K562 (cell line): Measurements from ENCODE around the gene SCAMP2. TPM values are rescaled to one million over a fixed set of nuclear protein-coding genes. Genes with fewer than 3 reads are reported as not detected.

Experiments used
- ATF1 ChIP-seq, 2 experiments: fragments of 450-650 bp in 1 of 2; IDR thresholded peaks; 2 replicates each; pipeline ENCODE4 v1.6.1; 2016; ENCODE audit warnings: missing compliant biosample characterization in 1 of 2, missing genetic modification characterization in 1 of 2
- GABPA ChIP-seq: fragments of 200-800 bp; sonication (Bioruptor generic); conservative IDR thresholded peaks from 2 replicates; pipeline ENCODE4 v1.6.1; 2016; ENCODE audit warnings: low read depth, missing genetic modification characterization, missing compliant biosample characterization
- HDAC1 ChIP-seq, 2 experiments: fragments of 450-650 bp; IDR thresholded peaks; 2 replicates each; pipeline ENCODE4 v1.6.1; 2016 to 2017; ENCODE audit warnings: inconsistent platforms in 1 of 2, mild to moderate bottlenecking in 1 of 2, moderate library complexity in 1 of 2
- PHTF2 ChIP-seq: fragments of 250-450 bp; sonication (Bioruptor Pico); IDR thresholded peaks from 2 replicates; pipeline ENCODE4 v1.5.0; 2021; ENCODE audit warnings: mild to moderate bottlenecking
- PRMT5 ChIP-seq: sonication (generic); formaldehyde crosslinking; IDR thresholded peaks from 2 replicates; pipeline ENCODE4 v1.5.0; 2020; ENCODE audit warnings: missing genetic modification reagents
- SMAD1 ChIP-seq: fragments of 150-350 bp; IDR thresholded peaks from 2 replicates; pipeline ENCODE4 v1.6.1; 2014; ENCODE audit warnings: low read length, low read depth; ENCODE audit not compliant: partially characterized antibody
- TCF7 ChIP-seq: sonication (generic); IDR thresholded peaks from 2 replicates; pipeline ENCODE4 v1.6.1; 2016; ENCODE audit warnings: antibody characterized with exemption, borderline replicate concordance
- ZNF143 ChIP-seq: sonication (generic); formaldehyde crosslinking; IDR thresholded peaks from 2 replicates; pipeline ENCODE4 v1.9.0; 2022; ENCODE audit warnings: mild to moderate bottlenecking, missing genetic modification reagents
- ZNF239 ChIP-seq: fragments of 250-450 bp; sonication (Bioruptor Pico); IDR thresholded peaks from 2 replicates; pipeline ENCODE4 v1.4.0; 2020; ENCODE audit warnings: mild to moderate bottlenecking
- ZNF589 ChIP-seq: fragments of 200-800 bp; sonication (Bioruptor generic); IDR thresholded peaks from 2 replicates; pipeline ENCODE4 v1.6.1; 2016; ENCODE audit warnings: low read depth, missing genetic modification characterization, missing compliant biosample characterization
- polyA plus RNA-seq, 8 experiments: library from polyadenylated mRNA; depleted of rRNA in 4 of 8; stranded (reverse) in 5 of 8; unstranded in 3 of 8; fragments of >200 nt; fragmentation: Nextera tagmentation in 2 of 8; fragmentation: Illumina TruSeq in 1 of 8; extraction: Ambion mirVana in 2 of 8; extraction: Trizol in 1 of 8; gene quantifications; 2 replicates each; pipeline versions ENCODE4 v1.2.1 to v1.2.3, GENCODE V29; 2011 to 2014; ENCODE audit warnings: inconsistent platforms in 1 of 8, missing spikeins in 1 of 8
- total RNA-seq, 7 experiments: library from RNA; depleted of rRNA in 6 of 7; stranded (reverse); fragments of >200 nt in 6 of 7; fragmentation: Illumina TruSeq in 2 of 7; extraction: Trizol in 2 of 7; gene quantifications; 2 replicates each; pipeline versions ENCODE4 v1.2.1 to v1.2.3, GENCODE V29; 2011 to 2021; ENCODE audit warnings: low replicate concordance in 1 of 7
- TF ChIP-seq, protein P1 (sequence below): fragments of 250-450 bp; sonication (Bioruptor Pico); IDR thresholded peaks from 2 replicates; pipeline ENCODE4 v1.4.0; 2020; ENCODE audit warnings: mild to moderate bottlenecking
- TF ChIP-seq, protein P2 (sequence below): sonication (generic); formaldehyde crosslinking; IDR thresholded peaks from 2 replicates; pipeline ENCODE4 v1.8.0; 2022; ENCODE audit warnings: missing genetic modification reagents, mild to moderate bottlenecking, moderate library complexity, borderline replicate concordance
- TF ChIP-seq, protein P3 (sequence below): sonication (generic); formaldehyde crosslinking; IDR thresholded peaks from 2 replicates; pipeline ENCODE4 v1.4.0; 2020; ENCODE audit warnings: mild to moderate bottlenecking, missing genetic modification reagents
- TF ChIP-seq, protein P4 (sequence below): sonication (generic); formaldehyde crosslinking; IDR thresholded peaks from 2 replicates; pipeline ENCODE4 v1.8.1; 2022; ENCODE audit warnings: missing genetic modification reagents
- TF ChIP-seq, protein P5 (sequence below): fragments of 450-650 bp; IDR thresholded peaks from 2 replicates; pipeline ENCODE4 v1.6.1; 2016; ENCODE audit warnings: antibody characterized with exemption
- TF ChIP-seq, protein P6 (sequence below): sonication (generic); formaldehyde crosslinking; IDR thresholded peaks from 2 replicates; pipeline ENCODE4 v1.8.0; 2022; ENCODE audit warnings: missing genetic modification reagents, mild to moderate bottlenecking, borderline replicate concordance

SCAMP2 gene
- total and polyA plus RNA-seq, 9 of the 15 experiments (the other 6 are each of a cell fraction or from before 2014, with no cell fraction given): 5.9 to 61.1 (median 20.1) TPM

DNA sequence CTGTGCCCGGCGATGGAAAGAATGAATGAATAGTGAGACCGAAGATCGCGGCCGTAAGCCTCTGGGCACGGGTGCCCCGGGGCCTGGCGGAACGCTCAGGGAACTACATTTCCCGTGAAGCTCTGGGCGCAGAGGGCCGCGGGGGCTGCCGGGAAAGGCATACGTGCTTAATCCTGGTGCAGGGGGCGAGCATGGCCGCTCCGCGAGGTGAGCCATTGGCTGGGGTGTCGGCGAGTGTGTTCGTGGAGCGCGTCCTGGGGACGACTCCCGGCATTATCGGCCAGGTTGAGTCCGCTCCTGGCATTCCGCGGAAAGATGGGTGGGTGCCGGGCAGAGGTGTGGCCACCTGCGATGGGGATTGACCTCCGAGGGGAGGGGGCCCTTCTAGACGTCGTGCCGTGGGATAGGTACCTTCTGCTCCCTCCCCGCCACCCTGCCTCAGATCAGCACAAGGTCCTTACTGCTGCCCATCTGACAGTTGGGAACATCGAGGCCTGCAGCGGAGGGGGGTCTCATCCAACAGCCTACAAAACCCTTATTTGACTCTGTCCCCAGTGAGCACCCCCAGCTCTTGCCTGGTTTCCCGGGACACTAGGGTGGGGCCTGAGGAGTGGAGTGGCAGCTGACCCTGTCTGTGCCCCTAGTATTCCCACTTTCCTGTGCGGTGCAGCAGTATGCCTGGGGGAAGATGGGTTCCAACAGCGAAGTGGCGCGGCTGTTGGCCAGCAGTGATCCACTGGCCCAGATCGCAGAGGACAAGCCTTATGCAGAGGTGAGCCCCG is 16.9 kb upstream of the SCAMP2 start, which contains the start of gene MPI (continued):
- TF ChIP-seq, protein P1, sequence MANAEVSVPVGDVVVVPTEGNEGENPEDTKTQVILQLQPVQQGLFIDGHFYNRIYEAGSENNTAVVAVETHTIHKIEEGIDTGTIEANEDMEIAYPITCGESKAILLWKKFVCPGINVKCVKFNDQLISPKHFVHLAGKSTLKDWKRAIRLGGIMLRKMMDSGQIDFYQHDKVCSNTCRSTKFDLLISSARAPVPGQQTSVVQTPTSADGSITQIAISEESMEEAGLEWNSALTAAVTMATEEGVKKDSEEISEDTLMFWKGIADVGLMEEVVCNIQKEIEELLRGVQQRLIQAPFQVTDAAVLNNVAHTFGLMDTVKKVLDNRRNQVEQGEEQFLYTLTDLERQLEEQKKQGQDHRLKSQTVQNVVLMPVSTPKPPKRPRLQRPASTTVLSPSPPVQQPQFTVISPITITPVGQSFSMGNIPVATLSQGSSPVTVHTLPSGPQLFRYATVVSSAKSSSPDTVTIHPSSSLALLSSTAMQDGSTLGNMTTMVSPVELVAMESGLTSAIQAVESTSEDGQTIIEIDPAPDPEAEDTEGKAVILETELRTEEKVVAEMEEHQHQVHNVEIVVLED (CRISPR knock-in tag): peak; percentile 57
- TF ChIP-seq, protein P2, sequence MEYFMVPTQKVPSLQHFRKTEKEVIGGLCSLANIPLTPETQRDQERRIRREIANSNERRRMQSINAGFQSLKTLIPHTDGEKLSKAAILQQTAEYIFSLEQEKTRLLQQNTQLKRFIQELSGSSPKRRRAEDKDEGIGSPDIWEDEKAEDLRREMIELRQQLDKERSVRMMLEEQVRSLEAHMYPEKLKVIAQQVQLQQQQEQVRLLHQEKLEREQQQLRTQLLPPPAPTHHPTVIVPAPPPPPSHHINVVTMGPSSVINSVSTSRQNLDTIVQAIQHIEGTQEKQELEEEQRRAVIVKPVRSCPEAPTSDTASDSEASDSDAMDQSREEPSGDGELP (CRISPR knock-in tag): peak; percentile 46; the same call in 1 of the 2 replicates
- TF ChIP-seq, protein P3, sequence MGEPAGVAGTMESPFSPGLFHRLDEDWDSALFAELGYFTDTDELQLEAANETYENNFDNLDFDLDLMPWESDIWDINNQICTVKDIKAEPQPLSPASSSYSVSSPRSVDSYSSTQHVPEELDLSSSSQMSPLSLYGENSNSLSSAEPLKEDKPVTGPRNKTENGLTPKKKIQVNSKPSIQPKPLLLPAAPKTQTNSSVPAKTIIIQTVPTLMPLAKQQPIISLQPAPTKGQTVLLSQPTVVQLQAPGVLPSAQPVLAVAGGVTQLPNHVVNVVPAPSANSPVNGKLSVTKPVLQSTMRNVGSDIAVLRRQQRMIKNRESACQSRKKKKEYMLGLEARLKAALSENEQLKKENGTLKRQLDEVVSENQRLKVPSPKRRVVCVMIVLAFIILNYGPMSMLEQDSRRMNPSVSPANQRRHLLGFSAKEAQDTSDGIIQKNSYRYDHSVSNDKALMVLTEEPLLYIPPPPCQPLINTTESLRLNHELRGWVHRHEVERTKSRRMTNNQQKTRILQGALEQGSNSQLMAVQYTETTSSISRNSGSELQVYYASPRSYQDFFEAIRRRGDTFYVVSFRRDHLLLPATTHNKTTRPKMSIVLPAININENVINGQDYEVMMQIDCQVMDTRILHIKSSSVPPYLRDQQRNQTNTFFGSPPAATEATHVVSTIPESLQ (CRISPR knock-in tag): 0 out of 2 replicates have a peak, but pooled peaks have one; percentile 7
- TF ChIP-seq PRMT5 (CRISPR knock-in tag) (no peak), ZNF143 (CRISPR knock-in tag) (peak; percentile 99), ZNF239 (CRISPR knock-in tag) (no peak), TCF7 (peak; percentile 21; the same call in 1 of the 2 replicates), ATF1 (CRISPR knock-in tag; IDR thresholded peaks at IDR 0.05) (no peak), ATF1 (tag; IDR thresholded peaks at IDR 0.05) (peak; percentile 94), HDAC1 (IDR thresholded peaks at IDR 0.05) (peak in 1 of 2 experiments; percentile 38; a peak in 2 of 4 replicates), SMAD1 (no peak), PHTF2 (CRISPR knock-in tag) (no peak), GABPA (peak; percentile 4; the same call in 1 of the 2 replicates), ZNF589 (CRISPR knock-in tag) (peak; percentile 54)
- TF ChIP-seq, protein P4, sequence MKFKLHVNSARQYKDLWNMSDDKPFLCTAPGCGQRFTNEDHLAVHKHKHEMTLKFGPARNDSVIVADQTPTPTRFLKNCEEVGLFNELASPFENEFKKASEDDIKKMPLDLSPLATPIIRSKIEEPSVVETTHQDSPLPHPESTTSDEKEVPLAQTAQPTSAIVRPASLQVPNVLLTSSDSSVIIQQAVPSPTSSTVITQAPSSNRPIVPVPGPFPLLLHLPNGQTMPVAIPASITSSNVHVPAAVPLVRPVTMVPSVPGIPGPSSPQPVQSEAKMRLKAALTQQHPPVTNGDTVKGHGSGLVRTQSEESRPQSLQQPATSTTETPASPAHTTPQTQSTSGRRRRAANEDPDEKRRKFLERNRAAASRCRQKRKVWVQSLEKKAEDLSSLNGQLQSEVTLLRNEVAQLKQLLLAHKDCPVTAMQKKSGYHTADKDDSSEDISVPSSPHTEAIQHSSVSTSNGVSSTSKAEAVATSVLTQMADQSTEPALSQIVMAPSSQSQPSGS (CRISPR knock-in tag): no peak
- TF ChIP-seq, protein P5, sequence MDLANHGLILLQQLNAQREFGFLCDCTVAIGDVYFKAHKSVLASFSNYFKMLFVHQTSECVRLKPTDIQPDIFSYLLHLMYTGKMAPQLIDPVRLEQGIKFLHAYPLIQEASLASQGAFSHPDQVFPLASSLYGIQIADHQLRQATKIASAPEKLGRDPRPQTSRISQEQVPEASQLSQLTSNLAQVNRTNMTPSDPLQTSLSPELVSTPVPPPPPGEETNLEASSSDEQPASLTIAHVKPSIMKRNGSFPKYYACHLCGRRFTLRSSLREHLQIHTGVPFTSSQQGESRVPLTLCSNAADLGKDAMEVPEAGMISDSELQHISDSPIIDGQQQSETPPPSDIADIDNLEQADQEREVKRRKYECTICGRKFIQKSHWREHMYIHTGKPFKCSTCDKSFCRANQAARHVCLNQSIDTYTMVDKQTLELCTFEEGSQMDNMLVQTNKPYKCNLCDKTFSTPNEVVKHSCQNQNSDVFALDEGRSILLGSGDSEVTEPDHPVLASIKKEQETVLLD: no peak
- TF ChIP-seq, protein P6, sequence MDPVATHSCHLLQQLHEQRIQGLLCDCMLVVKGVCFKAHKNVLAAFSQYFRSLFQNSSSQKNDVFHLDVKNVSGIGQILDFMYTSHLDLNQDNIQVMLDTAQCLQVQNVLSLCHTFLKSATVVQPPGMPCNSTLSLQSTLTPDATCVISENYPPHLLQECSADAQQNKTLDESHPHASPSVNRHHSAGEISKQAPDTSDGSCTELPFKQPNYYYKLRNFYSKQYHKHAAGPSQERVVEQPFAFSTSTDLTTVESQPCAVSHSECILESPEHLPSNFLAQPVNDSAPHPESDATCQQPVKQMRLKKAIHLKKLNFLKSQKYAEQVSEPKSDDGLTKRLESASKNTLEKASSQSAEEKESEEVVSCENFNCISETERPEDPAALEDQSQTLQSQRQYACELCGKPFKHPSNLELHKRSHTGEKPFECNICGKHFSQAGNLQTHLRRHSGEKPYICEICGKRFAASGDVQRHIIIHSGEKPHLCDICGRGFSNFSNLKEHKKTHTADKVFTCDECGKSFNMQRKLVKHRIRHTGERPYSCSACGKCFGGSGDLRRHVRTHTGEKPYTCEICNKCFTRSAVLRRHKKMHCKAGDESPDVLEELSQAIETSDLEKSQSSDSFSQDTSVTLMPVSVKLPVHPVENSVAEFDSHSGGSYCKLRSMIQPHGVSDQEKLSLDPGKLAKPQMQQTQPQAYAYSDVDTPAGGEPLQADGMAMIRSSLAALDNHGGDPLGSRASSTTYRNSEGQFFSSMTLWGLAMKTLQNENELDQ (CRISPR knock-in tag): no peak
